GM21723 (cell line): ENCODE data around the gene CBX4.
"Not testable (repeated sequence)": the region's sequence is repeated elsewhere in the genome, so short reads cannot be mapped to it uniquely, and the experiment has no call there.

Experiments used
- ATAC-seq: cut with Tn5 transposase; IDR thresholded peaks from one replicate; pipeline ENCODE4 v1.9.1; 2021; ENCODE audit warnings: mild to moderate bottlenecking, moderate library complexity; ENCODE audit not compliant: unreplicated experiment

CBX4 gene

DNA sequence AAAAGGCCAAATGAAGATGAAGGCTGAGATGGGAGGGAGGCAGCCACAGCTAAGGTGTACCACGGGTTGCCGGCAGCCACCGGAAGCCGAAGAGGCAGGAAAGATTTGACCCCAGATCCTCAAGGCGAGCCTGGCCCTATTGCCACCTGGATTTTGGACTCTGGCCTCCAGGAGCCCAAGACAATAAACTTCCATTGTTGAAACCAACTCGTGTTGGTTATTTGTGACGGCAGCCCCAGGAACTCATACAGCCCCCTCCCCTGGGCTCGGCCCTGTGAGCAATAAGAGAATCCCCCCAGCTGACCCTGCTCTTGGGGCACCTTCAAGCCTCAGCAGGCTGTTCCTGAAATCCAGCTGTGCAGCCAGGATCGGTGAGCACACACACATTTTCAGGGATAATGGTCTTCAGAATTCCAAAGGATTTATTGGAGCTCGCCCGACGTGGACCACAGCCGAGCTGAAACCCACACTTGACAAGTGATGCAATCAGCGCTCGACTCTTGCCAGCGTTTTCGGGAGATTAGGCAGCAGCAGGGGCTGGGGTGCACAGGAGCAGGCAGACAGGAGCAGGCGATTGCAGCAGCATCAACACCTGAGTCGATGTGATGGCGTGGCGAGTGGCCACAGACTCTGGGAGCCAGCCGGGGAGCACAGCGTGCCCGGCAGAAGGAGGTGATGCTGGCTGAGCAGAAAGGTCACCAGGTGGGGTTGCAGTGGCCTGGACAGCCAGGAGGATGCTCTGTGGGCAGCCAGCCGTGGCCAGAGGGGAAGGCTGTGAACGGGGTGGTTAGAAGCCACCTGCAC, 22.4 kb upstream of the CBX4 start:
- no peak for ATAC-seq

DNA sequence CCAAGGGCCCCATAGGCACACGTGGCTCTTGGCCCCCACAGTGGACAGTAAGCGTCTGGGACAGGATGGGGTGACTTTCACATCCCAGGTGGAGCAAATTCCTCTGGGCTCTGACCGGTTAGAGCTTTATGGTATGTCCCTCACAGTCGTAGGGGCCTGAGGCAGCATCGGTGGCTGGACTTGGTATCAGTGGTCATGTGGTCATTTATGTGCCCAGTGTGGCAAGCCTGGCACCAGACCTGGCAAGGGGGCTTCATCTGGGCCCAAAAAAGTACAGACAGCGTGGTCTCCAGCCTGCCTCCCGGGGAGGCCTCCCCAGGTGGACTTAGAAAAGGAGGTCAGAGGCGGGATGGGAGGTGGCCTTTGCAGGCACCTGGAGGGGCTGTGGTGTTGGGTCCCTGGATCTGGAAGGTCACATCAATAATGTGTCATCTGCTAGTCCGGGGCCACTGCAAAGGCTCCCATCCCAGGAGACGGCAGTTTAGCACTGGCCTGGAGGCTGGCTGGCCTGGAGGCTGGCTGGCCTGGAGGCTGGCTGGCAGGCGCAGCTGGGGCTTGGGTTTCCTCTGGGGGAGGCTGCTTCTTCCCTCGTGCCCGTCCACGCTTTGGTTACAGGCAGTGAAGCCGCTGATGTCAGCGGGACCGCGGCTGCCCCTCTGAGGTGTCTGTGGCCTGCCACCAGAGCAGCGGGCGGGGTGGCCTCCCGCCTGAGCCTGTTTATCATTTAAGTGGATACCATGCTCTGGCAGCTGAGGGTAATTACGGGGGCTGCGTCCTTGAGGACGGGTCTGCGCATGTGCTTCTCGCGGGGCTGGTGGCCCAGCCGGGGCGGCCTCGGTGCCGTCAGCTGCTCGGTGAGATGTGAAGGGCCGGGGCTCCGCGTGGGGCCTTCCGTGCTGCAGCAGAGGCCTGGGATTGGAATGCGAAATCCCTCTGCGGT, 20.7 kb upstream of the CBX4 start:
- no peak for ATAC-seq

DNA sequence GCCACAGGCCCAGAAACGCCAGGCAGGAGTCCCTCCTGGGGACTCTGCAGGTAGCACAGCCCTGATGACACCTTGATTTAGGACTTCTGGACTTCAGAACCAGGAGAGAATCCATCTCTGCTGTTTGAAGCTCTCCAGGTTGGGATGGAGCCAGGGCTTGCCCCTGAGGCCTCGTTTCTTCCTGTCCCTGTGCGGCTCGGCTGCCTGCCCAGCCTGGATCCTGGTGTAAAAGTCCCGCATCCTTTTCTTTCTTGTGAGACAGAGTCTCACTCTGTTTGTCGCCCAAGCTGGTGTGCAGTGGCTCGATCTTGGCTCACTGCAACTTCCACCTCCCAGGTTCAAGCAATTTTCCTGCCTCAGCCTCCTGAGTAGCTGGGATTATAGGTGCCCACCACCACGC, 17.9 kb upstream of the CBX4 start:
- no peak for ATAC-seq

DNA sequence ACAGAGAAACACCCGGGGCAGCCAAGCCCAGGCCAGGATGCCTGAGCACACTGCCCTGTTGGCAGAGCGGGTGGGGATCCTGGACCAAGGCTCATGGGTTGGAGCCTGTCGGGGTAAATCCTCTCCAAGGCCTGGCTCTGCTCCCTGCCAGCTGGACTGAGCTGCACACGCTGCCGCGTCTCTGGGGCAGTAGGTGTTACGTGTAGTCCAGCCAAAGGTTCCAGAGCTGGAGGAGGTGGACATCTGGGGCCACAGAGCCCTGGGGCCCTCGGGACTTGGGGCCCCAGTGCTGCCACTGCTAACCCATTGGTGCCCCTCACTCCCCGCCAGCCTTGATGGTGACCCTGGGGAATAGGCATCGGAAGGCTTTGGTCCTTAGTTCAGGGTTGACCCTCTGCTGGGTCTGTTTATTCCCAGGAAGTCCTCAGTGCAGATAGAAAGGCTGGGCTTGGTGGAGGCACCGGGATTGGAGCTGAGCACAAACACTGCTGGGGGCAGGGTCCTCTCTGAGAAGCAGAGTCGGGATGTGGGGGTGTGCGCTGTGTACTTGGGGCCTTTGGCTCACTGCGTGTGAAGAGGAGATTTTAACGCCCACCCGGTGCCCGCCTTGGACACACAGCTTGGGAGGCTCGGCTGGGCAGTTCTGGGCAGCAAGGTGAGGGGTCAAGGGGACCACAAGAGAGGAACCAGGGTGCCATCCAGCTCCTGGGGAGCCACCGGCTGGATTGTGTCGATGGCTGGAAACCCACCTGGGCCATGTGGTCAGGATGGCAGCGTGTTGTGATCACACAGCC, 16.3 kb upstream of the CBX4 start:
- no peak for ATAC-seq

DNA sequence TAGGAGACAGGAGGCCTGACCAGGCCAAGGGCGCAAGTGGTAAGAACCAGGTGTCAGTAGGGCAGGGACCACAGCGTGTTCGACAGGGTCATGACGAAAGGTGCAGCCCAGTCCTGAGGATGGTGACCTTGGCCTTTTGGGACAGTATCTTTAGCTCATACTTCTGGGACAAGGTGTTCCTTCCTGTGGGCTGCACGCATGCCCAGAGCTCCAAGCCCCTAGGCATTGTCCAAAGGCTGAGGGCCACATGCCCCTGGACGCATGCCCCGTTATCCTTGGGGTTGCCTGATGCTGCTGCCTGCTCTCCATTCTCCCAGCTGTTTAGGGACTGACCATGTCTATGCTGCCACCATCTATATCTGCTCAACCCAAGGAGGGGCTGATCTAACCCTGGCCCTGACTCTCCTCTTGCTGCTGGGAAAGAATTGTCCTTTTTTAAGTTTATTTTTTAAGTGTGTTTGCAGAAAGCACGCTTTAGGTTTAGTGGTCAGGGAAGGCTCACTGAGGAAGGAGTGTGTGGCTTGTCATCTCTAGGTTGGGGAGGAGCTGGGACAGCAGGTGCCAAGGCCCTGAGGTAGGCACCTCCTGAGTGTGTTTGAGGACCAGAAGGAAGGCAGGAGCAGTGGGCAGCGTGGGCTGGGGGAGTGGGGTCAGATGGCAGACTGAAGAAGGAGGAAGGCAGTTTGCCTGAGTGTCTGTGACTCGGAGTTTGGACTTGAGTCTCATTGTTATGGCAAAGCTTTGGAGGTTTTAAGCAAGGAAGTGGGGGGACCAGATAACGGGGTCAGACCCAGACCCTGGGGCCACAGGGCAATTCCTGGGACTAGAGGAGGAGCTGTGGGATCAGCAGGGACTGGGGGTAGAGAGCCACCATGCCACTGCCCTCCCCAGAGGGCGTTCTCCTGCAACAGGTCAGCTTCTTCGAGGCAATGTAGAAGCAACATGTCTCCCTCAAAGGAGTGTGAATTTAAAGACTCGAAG, 15.1 kb upstream of the CBX4 start:
- no peak for ATAC-seq

DNA sequence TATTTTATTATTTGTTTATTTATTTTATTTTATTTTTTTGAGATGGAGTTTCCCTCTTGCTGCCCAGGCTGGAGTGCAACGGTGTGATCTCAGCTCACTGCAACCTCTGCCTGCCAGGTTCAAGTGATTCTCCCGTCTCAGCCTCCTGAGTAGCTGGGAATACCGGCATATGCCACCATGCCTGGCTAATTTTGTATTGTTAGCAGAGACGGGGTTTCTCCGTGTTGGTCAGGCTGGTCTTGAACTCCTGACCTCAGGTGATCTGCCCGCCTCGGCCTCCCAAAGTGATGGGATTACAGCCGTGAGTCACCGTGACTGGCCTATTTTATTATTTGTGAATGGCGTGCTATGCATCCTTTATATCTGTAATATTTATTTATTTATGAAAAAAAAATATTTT, 13.9 kb upstream of the CBX4 start:
- not testable (repeated sequence) for ATAC-seq

DNA sequence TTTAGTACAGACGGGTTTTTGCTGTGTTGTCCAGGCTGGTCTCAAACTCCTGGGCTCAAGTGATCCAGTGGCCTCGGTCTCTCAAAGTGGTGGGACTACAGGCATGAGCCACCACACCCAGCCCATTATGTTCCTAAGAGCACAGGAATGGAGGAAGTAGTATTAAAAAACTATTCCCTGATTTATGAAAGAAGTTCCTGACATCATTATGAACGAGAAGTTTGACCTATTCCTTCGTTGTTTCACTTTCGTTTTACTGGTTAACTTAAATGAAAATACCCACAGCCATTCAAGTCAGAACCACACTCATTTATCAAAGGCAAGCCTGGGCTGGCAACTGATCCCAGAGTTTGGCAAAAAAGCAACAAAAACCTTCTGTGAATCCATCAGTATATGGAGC, 13.5 kb upstream of the CBX4 start:
- no peak for ATAC-seq

DNA sequence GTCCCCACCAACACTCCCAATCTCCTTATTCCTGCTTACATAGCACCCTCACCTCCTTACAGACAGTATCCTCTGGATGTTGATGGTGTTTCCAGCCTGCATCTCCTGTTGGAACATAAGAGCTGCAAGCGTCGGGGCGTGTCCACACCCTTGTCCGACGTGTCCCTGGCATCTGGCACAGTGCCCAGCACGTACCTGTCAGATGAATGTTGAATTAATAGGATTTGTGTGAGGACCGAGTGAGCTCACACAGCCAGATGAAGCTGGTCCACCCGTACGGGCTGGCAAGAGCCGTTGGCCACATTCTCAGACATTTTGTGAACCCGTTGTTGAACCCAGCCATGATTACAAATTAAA, 12.2 kb upstream of the CBX4 start:
- no peak for ATAC-seq

DNA sequence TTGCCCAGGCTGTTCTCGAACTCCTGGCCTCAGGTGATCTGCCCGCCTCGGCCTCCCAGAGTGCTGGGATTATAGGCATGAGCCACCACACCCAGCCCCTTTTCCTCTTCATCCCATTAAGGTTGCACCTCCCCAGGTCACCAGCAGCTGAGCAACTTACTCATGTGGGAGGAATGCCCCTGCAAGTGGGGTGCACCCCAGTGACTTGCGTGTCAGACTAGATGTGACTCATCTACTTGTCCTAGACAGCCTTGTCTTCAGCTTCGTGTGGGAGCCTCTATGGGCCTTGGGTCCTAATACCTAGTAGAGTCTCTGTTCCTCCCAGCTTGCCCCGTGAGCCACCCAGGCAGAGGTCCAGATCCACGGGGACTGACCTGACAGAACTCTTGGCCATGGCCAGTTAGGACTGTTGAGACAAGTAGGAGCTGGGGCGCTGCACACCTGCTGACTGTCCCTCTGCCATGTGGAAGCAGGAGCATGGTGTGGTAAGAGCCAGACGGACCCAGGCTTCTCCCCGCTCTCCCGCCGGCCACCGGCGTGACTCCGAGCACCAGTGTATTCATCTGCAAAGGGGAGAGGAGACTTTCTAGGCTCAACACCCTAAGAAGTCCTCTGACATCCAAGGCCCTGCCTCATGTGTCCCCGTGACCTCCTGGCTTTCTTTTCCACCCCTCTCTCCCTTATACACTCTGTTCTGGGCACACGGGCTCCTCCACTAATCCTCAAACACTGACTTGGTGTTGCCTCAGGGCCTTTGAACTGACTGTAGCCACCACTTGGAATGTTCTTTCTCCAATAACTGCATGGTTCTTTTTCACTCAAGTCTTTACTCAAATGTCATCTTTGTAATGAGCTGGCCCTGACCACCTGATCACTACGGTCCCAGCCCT, 11.6 kb upstream of the CBX4 start:
- no peak for ATAC-seq

DNA sequence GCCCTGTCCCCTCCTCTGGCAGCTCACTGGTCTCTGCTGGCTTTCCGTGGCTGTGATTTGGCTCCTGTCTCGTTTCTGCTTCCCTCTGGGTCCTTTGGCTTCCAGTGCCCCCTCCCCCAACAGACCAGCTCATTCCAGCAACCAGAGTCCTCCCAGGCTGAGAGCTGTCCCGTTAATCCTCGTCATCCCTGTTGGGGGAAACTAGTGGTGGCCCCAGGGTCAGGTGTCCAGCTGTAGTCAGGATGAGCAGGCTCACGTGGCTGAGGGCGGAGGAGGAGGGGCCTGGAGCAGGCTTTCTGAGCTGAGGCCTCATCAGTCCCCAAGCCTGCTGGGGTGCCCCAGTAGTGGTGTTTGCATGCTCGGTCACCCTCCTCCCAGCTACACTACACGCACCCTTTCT, 10.7 kb upstream of the CBX4 start:
- no peak for ATAC-seq

DNA sequence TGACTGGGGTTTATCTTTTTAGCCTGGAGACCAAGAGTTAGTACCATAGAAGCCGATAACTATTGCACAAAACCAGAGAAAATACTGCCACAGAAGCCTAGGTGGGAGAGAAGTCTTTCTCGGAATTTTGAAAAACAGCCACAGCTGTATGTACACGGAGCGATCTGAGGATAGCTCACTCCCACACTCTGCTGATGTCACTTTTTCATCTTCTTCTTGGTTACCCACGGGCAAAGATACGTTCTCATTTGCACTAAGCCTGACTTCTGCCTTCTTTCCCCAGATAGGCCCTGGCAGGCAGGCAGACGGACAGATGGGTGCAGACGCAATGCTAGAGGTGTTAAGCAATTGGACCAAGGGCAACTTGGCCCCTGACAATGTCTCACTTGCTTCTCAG, 9.1 kb upstream of the CBX4 start:
- ATAC-seq: no peak

DNA sequence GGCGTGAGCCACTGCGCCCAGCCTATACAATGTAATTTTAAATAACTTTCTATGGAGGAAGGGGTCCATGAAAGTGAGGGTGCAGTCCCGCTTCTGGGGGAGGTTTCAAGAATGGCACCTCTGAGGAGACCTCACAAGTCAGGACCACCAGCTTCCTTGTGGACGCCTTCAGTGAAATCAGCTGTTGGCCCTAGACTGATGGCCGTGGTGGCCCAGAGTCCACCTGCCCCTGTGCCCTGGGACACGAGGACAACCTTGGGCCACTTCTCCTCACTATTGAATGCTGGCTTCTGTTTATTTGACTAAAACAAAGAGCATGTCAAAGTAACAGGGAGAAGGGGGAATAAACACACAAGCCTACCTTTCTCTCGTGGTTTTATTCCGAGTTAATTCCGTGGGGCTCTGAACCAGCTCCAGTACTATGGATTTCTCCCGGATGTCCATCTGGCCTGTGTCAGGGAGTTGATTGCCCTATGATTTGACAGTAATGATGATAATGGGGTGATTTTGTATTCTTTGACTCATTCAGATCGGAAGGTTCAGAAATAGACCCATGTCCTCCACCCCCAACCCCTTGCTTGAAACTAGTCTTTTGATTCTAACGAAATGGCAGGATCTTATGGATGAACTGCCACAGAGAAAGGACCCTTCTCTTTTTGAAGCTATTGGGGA, 8.6 kb upstream of the CBX4 start:
- ATAC-seq: no peak

DNA sequence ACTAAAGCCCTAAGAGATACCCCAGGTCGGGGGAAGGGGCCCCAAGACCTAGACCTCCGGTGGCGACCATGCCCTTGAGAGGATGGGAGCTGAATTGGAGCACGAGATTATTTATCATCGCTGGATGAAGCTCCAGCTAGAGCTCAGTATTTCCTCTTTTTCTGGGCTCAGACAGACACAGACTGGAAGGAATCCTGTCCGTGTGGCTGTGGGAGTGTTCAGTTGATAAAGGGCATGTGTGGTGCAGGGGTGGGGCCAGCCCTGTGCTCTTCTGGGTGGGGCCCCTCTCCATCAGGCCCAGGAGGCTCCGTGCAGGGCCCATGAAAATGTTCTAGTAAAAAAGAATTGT, 6.3 kb upstream of the CBX4 start:
- no peak for ATAC-seq

DNA sequence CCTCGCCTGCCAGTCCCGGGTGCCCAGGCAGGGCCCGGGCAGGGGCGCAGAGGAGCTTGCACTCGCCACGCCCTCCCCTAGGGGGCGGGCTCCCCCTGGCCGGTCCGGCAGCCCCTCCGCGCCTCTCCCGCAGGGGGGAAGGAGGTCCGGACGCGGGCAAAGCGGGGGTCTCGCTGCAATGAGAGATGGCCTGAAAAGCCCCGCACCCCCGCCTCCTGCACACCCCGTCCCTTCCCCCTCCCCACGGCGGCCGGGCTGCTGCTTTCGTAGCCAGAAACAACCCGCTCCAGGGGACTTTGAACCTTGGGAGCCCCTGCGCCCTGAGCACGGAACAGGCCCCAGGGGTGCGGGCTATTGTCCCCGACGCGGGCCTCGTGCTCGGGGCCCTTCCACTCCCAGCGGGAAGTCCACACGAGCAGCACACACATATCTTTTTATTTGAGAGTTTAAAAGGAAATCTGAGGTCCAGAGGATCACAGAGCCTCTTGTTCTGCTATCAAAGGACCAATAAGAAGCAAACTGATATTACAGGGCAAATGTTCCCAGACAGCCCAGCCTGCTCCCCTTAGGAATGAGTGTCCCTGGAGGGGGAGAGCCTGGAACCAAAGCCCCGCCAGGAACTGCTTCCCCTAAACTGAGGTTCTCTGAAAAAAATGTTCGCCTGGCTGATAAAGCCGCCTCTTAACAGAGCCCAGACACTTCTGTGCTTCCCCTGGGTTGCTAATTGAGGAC, 5.8 kb upstream of the CBX4 start:
- no peak for ATAC-seq

DNA sequence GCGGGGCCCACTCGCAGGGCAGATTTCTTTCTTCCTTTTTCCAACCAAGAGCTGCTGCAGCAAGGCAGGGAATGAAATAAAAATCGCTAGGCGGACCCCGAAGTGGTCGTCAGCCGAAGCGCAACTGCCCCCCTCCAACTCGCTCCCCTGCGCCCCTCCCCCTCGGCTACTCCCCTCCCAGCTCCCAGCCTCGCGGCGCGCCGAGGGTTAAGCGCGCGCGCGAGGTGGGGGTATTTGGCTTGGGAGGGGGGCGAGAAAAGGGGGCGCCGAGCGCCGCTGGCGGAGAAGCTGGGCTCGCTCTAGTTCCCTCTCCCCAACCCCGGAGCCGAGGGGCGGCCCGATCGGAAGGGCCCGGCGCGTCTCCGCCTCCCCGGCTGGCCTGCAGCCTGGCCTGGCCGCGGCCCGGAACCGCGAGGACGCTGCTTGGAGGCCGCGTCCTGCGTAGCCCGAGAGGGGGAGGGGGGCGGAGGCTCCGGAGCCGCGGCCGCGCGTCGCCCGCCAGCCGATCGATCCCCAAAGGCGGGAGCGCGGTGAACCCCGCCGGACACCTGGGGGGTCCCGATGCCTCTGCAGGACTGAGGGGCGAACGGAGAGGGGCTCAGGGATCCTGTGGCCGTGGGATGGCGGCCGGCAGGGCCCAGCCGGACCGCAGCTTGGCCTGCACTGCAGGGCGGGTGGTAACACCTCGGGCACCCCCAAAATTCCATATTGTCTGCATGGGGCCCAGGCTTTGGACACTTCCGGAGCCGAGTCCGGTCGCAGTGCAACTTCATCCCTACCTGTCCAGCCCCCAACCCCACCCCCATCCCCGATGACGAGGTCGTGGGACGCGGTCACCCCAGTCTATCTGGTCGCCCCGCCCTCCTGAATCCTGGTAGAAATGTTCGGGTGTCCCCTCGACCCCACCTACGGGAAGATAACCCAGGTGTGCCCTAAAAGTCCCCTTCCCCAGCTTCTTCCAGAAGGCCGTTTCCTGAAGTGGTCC, 4.9 kb upstream of the CBX4 start:
- ATAC-seq: no peak

DNA sequence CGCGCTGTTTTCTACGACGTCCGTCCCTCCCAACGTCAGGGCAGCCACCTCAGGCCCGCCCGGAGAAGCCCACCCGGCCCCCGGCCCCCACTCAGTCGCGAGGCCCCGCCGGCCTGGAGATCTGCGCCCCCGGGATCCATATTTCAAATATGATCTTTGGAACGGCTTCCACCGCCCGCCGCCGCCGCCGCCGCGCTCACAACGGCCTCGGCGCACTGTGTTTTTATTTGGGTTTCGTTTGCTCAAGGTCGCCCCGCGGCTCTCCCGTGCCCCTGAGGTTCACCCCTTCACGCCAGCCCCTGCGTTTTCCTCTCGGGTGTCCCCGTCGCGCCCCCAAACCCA, 4.2 kb upstream of the CBX4 start:
- no peak for ATAC-seq
